GM18873 (cell line): Measurements from ENCODE around the gene MRPS6.

ENCODE experiments used
- ATAC-seq: cut with Tn5 transposase; IDR thresholded peaks from one replicate; pipeline ENCODE4 v1.9.1; 2021; ENCODE audit warnings: mild to moderate bottlenecking, moderate library complexity, moderate number of reproducible peaks; ENCODE audit not compliant: unreplicated experiment, low FRiP score

MRPS6 gene

DNA sequence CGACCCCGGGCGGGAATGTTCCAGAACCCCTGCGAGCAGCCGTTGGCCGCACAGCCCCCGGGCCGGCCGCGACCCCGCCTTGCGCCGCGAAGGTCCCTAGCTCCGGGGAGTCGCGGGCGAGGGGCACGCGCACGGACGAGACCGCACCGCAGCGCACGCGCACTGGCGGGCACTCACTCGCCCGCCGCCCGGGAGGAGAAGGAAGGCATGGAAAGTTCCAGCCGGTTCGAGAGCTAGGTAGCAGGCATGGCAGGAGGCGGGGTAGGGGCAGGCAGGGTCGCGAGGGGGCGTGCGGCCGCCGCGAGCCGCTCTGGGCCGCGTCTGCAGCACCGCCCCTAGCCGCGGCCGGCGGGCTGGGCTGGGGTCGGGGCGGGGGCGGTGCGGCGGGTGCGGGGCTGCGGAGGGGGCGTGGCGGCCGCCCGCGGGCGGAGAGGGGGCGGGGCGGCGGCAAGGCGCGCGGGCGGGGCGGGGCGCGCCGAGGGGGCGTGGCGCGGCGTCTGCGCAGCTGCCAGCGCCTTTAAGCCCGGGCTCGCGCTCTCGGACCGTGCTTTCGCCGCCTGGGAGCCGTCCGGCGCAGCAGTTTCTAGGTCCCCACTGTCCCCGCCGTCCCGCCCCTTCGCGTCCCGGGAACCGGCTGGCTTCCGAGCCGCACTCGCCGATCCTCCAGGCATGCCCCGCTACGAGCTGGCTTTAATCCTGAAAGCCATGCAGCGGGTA is at the start of gene MRPS6, which contains the start of gene SLC5A3:
Gene MRPS6, plus strand, starts transcription at position 547 of the 717 bp plus-strand sequence. Its CDS starts 123 bp downstream, at position 670.
Gene SLC5A3, plus strand, starts transcription at position 547 of the 717 bp plus-strand sequence. CDS start 21,621 bp downstream, outside the sequence.
- peak; percentile 60 for ATAC-seq

DNA sequence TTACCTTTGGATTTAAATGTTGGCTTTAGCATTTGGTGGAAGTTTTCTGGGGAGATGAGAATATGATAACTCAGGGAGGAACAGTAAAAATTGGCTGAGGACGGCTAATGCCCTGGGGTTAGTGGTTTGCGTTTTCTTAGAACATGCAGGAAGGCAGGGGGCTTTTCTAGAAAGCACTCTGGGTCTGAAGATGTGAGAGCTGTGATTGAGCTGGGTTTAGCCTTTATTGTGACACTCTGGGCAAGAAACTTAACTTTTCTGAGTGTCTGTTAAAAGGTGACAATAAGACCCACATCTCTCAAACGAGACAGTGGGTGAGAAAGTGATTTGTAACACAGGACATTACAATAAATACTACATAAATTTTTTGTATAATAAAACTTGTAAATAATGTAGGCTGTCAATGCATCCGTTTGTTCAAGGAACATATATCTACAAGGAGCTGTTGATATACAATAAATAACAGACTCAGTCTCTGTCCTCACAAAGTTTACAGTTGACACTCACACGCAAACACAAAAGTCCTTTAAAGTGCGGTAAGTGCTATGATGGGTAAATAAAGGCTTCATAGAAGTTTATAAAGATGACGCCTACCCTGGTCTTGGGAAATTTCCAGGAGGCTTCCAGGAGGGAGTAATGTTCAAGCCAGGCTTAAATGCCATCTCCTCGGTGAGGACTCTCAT is 49.5 kb upstream of the MRPS6 start:
- ATAC-seq = no peak

DNA sequence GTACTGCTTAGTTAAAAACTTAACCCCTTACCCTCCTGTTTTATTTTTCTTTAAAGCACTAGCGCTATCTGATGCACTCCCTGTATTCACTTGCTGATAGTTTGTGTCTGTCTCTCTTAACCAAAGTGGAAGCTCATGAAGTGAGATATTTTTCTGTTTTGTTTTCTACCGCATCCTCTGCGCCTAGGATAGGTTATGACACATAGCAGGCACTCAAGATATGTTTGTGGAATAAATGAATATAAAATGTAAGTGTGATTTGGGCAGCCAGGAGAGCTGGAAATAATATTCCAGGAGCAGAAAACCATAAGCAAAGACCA is 49.0 kb upstream of the MRPS6 start:
- ATAC-seq = no peak

DNA sequence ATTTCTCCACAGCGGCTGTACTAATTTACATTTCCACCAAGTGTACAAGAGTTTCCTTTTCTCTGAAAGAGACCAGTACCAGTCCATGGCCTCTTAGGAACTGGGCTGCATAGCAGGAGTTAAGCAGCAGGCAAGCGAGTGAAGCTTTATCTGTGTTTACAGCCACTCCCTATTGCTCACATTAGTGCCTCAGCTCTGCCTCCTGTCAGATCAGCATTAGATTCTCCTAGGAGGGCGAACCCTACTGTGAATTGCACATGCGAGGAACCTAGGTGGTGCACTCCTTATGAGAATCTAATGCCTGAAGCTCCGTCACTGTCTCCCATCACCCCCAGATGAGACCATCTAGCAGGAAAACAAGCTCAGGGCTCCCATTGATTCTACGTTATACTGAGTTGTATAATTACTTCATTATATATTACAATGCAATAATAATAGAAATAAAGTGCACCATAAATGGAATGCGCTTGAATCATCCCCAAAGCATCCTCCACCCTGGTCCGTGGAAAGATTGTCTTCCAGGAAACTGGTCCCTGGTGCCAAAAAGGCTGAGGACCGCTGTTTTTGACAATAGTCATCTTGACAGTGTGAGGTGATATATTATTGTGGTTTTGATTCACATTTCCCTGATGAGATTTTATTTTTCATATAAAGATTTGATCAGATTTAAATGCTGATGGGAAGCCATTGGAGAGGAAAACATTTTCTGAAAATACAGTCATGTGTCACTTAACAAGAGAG is 45.5 kb upstream of the MRPS6 start:
- ATAC-seq = no peak

DNA sequence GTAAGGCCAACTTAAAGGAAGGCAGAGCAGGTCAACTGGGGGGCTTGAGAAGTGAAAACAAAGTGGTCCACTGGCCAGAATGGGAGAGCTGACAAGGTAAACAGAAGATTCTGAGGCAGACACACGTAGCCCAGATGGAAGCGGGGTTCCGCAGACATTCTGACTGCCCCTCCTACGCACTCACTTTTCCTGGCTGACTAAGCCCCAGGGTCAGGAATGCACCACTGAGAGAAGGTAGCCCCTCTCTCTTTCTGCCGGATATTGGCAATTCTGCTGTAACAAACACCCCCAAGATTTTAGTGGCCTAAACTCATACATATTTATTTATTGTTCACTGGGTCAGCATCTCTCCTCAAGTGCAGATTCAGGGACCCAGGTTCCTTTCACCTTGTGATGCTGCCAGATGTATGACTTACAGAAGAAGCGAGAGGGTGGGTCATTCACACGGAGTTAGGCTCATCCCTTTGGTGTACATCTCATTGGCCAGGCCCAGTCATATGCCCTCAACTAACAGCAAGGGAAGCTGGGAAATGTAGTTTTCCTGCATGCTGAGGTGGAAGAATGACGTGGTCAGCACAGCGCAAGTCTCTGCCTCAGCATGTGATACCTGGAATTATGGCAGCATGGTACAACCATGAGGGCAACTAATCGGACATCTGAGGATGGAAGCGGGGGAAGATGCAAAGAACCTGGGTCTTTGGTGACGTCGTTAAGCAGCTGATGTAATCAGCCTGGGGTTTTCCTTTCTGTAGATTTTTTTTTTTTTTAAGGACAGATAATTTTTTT is 43.4 kb upstream of the MRPS6 start:
- ATAC-seq = peak; percentile 93

DNA sequence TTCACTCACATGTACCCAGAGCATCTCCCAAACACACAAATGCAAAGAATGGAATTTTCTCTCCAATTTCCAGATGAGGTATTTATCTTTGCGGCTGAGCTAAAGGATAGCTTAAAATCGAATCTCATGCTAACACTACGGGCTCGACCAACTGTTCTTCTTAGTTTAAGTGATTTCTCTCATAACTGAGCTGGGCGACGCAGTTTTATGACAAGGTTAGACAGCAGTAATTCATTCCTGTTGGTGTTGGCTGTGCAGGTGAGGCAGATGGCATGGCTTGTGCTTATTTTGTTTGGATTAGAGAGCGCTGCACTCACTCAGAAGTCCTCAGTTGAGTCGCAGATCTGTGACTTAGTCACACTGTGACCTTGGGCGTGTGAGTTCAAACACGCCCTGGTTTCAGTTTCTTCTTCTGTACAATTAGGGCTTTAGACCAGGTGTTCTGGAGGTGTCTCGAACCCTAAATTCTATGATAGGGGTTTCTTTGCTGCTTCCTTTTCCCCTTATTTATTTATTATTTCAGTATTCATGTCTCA is 41.5 kb upstream of the MRPS6 start:
- no peak for ATAC-seq

DNA sequence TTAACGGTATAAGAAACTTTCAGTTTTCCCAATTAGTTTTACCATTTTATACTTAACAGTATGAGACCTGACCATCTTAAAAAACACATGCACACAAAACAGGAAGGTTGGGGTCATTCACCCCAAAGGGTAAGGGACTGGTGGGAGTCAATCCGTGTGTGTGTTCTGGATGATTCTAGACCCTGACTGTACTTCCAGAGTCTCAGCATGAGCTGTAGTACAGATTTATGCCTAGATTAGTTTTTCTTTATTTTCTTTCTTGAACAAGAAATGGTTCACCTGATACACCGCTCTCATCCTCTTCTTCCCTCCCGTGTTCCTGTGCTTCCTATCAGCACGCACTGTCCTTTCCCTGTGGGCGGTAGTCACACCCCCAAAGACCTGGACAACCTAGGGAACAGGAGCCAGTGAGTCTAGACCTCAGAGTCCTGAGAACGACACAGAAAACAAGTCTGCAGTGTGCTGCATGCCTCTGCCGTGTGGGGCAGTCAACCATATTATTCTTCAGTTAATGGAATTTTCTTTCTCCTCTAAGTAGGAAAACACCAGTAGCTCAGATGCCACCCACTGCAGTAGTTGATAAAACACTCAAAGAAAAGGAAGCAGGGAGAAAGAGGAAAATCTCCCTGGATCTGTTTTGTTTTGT is 38.9 kb upstream of the MRPS6 start:
- ATAC-seq = no peak

DNA sequence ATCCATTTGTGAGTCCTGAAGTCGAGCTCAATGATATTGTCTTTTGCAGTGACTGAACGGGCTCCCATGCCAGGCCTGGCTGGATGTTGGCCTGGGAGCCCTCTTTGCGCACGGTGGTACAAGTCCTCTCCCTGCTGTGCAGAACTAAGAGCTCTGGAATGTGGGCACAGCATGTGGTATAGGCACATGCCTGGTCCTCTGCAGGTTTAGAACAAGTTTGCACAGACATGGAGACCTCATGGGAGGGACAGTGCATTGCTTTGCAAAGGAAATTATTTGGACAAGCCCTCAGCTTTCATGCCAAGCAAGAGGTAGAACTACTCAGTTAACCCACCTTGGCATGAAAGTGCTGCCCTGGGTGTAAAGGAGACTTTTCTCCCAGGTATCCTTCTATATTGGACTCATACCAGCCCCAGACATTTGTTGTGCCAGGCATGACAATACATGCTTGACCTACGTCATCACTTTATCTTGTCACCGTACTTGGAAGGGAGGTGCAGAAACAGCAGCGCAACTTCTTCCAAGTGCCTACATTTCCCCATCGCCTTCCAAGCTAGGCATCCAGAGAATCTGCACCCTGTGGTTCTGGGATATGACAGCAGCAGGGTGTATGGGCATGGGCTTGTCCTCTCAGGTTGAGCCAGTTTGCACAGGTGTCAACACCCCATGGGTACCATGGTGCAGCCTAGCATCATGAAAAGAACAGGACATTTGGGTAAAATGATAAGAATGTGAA is 37.6 kb upstream of the MRPS6 start:
- no peak for ATAC-seq

DNA sequence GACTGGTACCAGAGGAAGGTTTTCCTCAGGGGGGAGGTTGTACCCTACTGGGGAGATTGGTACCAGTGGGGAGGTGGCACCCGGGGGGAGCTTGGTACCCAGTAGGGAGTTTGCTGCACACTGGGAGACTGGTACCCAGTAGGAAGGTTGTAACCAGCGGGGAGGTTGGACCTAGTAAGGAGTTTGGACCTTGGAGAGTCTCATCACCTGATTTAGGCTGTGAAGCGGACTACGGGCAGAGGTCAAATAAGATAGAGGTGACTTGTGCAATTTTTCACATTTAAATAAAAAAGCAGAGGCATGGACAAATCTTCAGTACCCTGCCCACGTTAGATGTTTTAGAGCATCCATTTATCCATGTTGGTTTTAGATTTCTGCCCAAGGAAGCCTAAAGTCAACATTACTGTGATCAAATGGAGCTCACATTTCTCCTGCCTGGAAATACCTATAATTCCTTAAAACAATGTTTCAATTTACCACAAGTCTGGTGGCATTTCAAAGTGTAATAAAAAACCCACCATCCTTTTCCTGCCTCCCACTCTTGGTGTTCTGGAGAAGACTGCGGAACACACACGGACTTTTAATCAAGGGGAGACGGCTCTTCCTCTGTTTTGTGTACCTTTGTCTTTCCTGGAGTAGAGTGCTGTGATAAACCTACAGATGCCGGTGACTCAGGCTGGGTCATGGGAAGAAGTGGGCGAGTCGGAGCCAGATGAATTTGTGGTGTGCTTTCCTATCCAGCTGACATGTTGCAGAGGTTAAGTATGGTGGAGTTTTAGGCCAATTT is 36.2 kb upstream of the MRPS6 start:
- ATAC-seq = no peak

DNA sequence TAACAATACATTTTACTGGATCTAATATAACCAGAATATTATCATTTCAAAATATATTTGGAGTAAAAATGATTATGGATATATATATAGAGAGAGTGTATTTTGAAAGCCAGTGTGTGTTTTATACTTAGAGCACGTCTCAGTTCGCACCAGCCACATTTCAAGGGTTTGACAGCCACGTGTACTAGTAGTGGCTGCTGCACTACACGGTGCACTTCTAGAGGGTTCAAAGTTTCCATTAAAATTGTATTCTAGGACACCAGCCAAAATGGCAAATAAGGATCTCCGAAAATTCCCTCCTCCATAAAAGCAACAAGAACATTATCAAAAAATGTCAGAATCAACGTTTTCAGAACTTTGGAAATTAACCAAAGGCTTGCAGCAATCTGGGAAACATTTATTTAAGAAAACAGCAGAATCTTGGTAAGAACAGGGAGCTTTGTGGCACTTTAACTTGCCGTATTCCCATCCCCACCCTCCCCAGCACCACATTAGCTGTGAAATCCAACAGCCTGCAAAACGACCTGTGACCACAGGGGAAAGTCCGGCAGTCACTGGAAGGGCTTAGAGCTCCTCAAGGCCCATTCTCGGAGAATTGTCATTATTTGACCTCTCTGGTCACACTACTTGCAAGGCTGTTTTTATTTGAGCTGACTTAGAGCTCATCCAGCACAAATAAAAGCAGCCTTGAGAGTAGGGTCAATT is 33.5 kb upstream of the MRPS6 start:
- no peak for ATAC-seq

DNA sequence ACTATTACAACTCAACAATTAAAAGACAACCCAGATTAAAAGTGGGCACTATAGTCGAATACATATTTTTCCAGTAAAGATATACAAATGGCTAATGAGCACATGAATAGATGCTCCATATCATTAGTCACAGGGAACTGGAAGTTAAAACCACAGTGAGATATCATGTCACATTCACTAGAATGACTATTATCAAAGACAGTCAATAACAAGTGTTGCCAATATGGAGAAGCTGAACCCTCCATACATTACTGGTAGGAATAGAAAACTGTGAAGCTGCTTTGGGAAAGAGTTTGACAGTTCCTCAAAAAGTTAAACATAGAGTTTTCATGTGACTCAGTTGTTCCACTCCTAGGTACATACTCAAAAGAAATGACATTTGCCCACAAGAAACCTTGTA is 30.6 kb upstream of the MRPS6 start:
- no peak for ATAC-seq

DNA sequence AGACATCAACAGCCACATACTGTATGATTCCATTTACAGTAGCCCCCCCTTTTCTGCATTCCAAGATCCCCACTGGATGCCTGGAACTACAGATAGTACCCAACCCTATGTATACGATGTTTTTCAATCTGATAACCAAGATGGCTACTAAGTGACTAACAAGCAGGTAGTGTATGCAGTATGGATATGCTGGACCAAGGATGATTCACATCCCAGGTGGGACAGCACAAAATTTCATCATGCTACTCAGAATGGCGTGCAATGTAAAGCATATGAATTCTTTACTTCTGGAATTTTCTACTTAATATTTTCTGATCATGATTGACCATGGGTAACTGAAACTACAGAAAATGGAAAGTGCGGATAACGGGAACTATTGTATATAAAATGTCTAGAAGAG is 30.0 kb upstream of the MRPS6 start:
- ATAC-seq = no peak

DNA sequence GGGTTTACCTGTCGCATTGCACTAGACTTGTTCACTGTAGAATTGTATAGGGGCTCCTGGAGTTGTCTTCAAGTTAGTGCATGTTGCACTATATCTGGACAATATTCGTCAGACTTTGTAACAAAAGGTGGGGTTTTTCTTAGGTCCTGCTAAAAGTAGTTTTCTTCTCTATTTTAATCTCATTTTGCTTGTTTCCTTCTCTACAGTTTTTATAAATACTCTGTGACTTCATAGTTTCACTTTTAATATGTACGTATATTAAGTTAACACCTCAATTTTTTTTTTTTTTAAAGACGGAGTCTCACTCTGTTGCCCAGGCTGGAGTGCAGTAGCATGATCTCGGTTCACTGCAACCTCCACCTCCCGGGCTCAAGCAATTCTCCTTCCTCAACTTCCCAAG is 26.5 kb upstream of the MRPS6 start:
- no peak for ATAC-seq

DNA sequence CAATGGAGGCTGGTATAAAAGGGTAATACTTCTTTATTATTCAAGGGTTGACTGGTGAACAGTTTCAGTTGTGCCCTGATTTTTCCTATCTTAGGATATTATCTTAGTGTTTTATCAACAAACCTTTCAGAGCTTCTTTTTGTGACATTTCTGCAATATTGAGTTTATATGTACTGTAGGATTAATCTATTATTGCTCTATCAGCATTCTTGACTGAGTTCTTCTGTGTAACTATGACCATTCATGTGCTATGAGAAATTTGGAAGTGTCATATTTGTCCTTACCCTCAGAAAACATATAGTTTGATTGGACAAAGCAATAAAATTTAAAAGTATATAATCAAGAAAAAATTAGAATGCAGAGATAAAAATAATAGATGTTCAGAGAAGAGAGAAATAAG is 25.5 kb upstream of the MRPS6 start:
- ATAC-seq = no peak

DNA sequence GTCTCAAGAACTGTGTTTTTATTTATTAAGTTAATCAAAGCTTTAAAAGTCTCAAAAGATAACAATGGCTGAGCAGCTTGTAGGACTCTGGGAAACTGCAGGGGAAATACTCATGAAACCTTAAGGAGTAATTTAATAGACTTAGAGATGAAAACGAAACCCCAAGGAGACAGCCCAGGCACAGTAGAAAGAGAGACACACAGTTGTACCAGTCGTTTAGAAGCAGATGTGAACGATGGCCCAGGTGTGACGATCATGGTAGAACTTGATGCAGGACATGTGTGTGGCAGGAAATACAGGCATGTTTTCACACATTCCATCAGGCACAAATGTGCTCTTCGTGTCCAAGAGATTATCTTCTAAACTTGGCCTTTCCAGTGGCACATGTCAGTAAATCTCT is 21.2 kb upstream of the MRPS6 start:
- ATAC-seq = no peak

DNA sequence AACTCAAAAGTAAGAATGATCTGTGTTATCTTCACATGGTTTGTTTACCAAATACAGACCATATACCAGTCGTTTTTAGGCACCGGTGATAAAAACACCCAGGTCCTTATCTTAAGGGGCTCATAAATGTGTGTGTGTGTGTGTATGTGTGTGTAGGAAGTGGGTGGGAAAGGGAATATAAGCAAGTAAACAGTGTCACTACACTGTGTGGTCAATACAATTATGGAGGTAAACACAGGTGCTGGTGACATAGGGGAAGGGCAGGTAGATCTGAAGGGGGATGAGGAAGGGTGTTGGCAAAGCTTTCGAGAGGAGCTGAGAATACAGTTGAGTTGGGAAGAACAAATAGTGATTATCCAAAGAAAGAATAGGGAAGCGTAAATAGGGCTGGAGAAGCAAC is 19.1 kb upstream of the MRPS6 start:
- no peak for ATAC-seq

DNA sequence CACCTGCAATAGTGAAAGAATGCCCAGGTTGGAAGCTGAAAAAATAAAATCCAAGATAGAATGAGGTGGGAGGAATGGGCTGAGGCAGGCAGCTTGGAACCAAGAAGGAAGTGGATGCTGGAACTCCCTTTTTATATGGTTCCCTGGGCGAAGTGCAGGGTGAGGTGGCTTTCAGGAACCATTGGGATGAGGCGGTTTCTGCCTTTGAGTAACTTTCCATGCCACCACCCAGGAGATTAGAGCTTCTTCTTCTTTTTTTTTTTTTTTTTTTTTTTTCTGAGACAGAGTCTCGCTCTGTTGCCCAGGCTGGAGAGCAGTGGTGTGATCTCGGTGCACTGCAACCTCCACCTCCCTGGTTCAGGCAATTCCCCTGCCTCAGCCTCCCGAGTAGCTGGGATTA is 17.8 kb upstream of the MRPS6 start:
- ATAC-seq = no peak

DNA sequence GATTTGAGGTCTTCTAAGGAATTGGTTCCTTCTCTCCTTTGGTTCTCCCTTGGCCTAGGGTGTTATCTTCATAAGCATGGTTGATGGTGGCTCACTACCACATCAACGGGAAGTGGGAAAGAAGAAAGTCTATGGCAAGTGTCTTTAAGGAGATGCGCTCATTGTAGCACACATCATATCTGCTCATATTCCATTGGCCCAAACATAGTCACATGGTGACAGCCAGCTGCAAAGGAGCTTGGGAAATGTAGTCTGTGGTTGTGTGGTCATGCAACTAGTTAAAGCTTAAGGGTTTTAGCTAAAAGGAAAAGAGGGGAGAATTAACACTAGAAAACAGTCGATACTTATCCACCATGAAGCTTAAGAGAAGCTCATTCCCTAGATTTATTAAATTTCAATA is 11.4 kb upstream of the MRPS6 start:
- ATAC-seq = no peak
